GM18909 (cell line): ENCODE data around the gene SIAE.
A peak's percentile ranks its signal among the peaks of the same experiment; 100 is the strongest.
"Not testable (repeated sequence)": the region's sequence is repeated elsewhere in the genome, so short reads cannot be mapped to it uniquely, and the experiment has no call there.

ENCODE experiments used
- ATAC-seq: cut with Tn5 transposase; IDR thresholded peaks from one replicate; pipeline ENCODE4 v1.9.1; 2021; ENCODE audit warnings: mild to moderate bottlenecking; ENCODE audit not compliant: unreplicated experiment, poor library complexity

SIAE gene

DNA sequence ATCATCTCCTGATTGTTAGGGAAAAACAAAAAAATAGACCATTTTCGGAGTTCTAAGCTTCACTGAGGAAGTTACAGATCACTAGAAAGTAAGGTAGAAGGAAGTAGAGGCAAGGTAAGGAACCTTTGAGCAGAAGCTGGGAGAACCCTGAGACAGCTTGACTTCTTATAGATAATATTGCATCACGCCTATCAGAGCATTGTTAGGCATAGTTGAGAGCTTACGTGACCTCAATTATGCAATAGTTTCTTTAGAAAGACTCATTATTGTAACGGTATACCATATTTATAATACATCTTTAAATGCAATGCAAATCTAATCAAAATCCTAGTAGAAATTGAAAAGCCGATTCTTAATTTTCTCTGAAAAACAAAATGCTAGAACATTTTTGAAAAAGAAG, 46.0 kb downstream of the SIAE start:
- no peak for ATAC-seq

GRCh38 chr11:124625504-124626168, 47.9 kb downstream of the SIAE start:
- no peak for ATAC-seq

GRCh38 chr11:124623861-124624525, 49.5 kb downstream of the SIAE start:
- no peak for ATAC-seq

DNA sequence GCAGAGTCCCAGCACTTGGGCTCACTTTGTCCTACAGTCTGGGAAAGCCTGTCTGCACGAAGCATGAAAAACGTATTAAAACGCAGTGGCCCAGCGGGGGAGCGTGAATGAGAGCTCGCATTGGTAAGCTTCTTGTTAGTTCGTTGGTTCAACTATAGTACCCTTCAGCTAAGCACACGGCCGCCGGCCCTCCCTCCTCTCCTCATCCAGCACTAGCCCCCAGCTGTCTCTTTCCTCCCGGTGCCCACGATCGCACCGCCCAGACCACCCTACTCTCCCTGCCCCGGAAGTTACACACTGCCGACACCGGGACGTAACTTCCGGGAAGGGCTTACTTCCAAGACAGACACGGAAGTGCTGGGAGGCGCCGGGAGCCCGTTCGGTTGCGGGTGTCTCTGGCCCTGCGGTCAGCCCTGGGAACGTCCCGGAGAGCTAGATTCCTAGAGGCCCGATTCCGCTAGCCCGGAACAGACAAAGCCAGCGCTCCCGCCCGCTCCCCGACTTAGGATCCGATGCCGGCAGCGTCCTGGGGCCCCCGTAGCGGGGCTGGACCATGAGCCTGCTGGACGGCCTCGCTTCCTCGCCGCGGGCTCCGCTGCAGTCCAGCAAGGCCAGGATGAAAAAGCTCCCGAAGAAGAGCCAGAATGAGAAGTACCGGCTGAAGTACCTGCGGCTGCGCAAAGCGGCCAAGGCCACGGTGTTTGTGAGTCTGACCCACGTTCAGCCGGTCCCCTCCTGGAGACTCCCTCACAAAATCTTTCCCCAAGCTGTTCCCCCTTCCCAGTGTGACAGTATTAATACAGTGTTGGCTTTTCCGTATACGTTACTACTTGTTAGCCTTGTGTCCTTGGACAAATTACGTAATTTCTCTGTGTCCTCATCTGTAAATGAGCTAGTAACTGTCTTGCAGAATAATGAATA, 50.7 kb downstream of the SIAE start, which contains the start of gene TBRG1:
Gene TBRG1 (plus strand): TSS at position 334 of the 921 bp plus-strand sequence. CDS start 220 bp downstream, at position 554.
- peak; percentile 98 for ATAC-seq

- no peak for ATAC-seq
Observed at GRCh38 chr11:124618863-124619262, 54.7 kb downstream of the SIAE start.

- ATAC-seq = no peak
Observed at GRCh38 chr11:124612567-124613246, 60.8 kb downstream of the SIAE start.

DNA sequence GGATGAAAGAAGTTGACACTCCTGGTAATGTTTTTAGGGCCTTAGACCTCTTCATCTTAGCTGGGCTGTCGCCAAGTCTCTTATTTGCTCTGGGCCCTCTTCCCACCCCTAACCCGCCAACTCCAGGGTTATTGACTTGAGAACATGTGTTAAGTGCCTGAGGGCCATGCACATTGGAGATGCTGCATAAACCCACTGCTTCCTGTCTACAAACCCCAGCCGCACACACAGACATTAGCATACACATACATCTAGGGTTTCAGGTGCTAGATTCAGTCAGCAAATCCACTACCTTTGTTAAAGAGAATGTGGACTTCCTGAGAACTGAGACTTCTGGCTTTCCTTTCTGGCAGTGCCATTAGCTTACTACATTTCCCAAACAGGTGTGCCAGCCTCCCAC, 61.5 kb downstream of the SIAE start:
- ATAC-seq = no peak

- no peak for ATAC-seq
Observed at GRCh38 chr11:124611064-124611463, 62.5 kb downstream of the SIAE start, which contains the start of gene PANX3. Gene PANX3 (plus strand): TSS chr11:124611428. CDS start chr11:124611557, 129 bp downstream.

DNA sequence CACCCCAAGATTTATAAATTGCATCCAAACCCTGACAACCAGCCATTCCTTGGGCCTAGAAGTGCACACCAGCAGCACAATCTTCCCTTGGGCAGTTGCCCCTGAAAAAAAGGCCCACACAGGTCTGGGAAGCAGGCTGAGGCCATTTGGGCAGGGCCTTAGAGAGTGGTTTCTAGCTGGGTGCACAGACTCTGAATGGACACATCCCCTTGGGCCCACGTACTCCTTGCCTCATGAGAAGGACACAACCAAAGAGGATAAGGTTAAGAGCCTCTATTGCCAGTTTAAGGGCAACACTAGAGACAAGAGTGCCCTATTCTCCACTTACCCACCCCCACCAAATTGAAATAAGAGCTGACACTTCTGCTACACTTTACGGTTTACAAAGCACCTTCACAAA, 63.2 kb downstream of the SIAE start:
- ATAC-seq = no peak

DNA sequence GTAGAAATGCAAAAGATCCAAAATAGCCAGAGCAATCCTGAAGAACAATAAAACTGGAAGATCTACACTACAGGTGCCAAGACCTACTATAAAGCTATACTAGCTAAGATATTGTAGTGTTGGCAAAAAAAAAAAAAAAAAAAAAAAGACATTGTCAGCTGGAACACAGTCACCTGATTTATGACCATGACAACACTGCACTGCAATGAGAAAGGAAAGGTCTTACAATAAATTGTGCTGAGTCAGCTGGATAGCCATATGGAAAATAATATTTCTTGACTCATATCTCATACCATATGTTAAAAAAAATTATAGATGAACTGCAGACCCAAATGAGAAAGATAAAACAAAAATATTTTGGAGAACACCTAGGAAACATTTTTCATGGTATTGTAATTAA, 65.4 kb downstream of the SIAE start:
- ATAC-seq = no peak

DNA sequence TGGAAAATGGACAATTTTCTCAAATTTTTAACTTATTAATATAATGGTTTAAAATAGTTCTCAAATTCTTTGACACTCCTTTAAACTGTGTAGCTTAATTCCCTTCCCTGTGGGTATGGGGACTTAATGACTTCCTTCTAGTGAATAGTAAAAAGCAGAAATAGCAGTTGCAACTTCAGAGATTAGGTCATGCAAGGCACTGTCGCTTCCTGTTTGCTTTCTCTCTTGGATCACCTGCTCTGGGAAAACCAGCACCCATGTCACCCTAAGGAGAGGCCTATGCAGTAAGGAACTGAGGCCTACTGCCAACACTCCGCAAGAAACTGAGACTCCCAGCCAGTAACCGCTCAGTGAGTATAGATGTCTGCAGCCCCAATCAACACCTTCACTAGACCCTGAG, 67.8 kb downstream of the SIAE start:
- no peak for ATAC-seq

DNA sequence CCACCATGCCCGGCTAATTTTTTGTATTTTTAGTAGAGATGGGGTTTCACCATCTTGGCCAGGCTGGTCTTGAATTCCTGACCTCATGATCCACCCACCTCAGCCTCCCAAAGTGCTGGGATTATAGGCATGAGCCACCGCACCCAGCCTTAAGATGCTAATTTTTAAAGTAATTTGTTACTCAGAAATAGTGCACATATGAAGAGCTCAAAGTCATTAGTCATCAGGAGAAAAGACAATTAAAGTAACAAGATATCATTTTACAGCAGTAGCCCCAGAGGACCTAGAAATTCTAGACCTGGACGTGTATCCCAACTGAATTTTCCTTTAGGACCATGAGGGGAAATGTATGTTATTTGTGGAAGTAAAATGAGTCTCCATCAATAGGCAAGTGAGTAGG, 70.8 kb downstream of the SIAE start:
- ATAC-seq = not testable (repeated sequence)

GRCh38 chr11:124602193-124602592, 71.3 kb downstream of the SIAE start:
- ATAC-seq = no peak

- no peak for ATAC-seq
Observed at GRCh38 chr11:124600621-124601320, 72.8 kb downstream of the SIAE start.

- ATAC-seq = no peak
Observed at GRCh38 chr11:124597626-124598025, 75.9 kb downstream of the SIAE start.

DNA sequence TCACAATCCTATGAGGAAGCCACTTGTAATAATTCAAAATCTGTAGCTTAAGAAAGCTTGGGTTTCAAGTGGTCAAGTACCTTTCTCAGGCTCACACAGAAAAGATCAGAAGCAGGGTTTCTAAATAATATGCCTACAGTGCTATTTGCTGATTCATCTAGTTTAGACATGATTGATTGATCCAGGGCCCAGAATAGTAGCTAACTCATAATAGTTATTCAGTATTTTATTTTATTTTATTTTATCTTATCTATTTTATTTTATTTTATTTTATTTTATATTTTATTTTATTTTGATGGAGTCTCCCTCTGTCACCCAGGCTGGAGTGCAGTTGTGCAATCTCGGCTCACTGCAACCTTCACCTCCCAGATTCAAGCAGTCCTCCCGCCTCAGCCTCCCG, 78.2 kb downstream of the SIAE start:
- ATAC-seq = no peak

GRCh38 chr11:124592627-124593026, 80.9 kb downstream of the SIAE start:
- no peak for ATAC-seq

DNA sequence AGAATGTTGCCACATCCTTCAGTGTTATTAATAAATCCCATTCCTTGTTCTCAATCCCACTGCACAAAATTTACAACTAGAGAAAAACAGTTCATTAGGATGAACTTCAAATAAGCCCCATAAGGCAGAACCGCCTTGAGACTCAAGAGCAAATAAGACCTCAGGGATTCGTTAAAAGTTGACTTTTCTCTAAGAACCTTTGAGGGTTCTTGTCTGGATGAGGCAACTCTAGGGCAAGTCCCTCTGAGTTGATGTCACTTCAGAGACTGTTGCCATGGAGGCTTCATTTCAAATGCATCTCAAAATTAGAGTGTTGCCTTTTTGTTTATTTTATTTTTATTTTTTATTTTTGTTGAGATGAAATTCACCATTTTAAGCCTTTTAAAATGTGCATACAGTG, 82.1 kb downstream of the SIAE start:
- ATAC-seq = no peak

DNA sequence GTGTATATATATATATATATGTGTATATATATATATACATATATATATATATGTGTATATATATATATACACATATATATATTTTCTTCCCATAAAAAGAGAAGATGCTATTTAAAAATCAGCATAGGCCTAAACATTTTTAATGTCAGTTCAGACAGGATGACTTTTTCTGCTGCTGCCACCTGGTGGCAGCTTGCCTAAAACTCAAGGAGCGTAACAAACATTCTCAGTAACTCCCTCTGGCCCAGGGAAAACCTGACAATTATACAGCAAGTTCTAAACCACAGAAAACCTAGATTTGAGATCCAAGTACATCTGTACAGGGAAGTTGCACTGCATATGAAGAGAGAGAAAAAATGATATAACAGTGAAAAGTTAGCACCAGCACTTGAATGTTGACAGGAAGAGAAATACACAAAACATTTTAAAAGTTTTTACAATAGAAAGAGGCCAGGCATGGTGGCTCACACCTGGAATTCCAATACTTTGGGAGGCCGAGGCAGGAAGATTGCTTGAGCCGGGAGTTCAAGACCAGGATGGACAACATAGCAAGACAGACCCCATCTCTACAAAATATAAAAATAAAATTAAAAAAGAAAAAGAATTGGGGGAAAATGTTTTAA, 87.2 kb downstream of the SIAE start:
- no peak for ATAC-seq
